Measurements from ENCODE around the gene ING4.
A peak's percentile ranks its signal among the peaks of the same experiment; 100 is the strongest.

The ING4 gene

GRCh38 chr12:6632026-6632983 is 30.6 kb downstream of the ING4 start:
- ChIA-PET POLR2A (interaction anchor here (1.0 to 2.0 kb wide), 5 partner anchors 8 to 235 kb away, joined by 3 to 5 read pairs (median 3); partner anchors contain the start of gene TPI1), CTCF (interaction anchor here (1.0 to 7.5 kb wide), 6 partner anchors 11 to 204 kb away, joined by 3 to 57 read pairs (median 8); partner anchors contain the start of gene ACRBP)
- no peak for TF ChIP-seq CTCF (IDR thresholded peaks at IDR 0.05; ENCODE audit: control extremely low read depth, extremely low read depth, low read depth, missing control alignments)
- DNase-seq (ENCODE audit: extremely low spot score): peak; percentile 71

DNA sequence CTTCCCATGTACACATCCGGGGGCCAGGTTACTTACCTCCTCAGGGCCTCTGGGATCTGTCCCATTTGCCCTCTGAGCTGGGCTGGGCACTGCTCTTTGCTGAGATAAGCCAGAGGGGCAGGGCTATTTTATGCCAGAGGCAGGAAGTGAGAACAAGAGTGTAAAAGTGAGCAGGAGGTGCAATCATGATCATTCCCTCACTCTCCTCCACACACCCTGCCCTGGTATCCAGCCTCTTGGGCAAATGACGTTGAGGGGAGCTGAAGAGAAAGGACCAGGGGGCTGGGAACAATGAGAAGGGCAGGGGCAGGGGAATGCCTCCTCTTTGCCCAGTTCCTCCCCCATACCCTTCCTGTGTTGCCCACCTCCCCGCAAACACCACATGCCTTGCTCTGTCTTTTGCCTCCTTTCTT is 31.4 kb downstream of the ING4 start:
- TF ChIP-seq CTCF (IDR thresholded peaks at IDR 0.05; ENCODE audit: control extremely low read depth, extremely low read depth, low read depth, missing control alignments): no peak
- ChIA-PET CTCF (interaction anchor here (1.7 to 7.5 kb wide), 4 partner anchors 11 to 17 kb away, joined by 7 to 57 read pairs (median 10); partner anchors contain the start of gene ACRBP), POLR2A (interaction anchor here (1.0 to 2.0 kb wide), 4 partner anchors 8 to 236 kb away, joined by 3 to 5 read pairs (median 3); partner anchors contain the start of gene TPI1)
- no peak for DNase-seq (ENCODE audit: extremely low spot score)

DNA sequence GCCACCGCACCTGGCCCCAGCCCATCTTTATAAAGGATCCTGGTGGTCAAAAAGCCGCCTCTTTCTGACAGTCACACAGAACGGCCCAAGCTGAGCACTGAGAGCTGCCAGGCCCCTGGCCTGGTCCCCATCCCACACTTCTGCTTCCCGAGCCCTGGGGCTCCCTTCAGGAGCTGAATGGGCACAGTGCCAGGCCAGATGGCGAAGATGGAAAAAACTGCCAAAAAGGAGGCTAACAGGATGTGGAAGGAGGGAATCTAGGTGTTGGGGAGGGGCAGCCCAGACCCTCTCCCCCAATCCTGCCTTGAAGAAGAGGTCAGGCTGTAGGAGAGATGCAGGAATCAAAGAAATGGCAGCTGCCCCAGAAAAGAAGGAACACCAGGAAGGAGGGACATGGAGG is 32.2 kb downstream of the ING4 start:
- DNase-seq (ENCODE audit: extremely low spot score): no peak
- no peak for TF ChIP-seq CTCF (IDR thresholded peaks at IDR 0.05; ENCODE audit: control extremely low read depth, extremely low read depth, low read depth, missing control alignments)
- POLR2A ChIA-PET: no interaction called here
- CTCF ChIA-PET: interaction anchor here (1.3 to 7.5 kb wide), 4 partner anchors 10 to 33 kb away, joined by 3 to 57 read pairs (median 6); no protein-coding TSS in a partner anchor

DNA sequence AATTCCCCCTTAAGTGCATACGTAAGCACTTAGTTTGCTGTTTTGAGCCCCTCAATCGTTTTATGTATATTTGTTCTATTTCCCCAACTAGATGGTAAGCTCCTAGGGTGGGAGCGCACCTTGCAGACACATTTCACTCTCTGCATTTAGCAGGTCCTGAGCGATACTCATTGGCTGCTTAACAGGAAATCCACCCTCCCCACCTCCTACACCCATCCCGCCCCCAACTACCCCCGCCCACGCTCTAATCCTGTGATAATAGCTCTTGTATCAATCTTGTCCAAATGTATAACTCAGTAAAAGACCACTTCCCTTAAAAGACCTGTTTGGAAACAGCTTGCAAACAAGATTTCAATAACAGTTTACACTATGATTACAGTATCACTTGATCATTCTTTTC is 35.3 kb downstream of the ING4 start:
- no peak for TF ChIP-seq CTCF (IDR thresholded peaks at IDR 0.05; ENCODE audit: control extremely low read depth, extremely low read depth, low read depth, missing control alignments)
- POLR2A ChIA-PET: interaction anchor here (0.6 to 0.9 kb wide), 3 partner anchors 8 to 120 kb away, joined by 3 to 4 read pairs (median 3); partner anchors contain the start of gene LPAR5
- CTCF ChIA-PET: interaction anchor here (0.8 to 1.3 kb wide), 4 partner anchors 8 to 245 kb away, joined by 3 to 7 read pairs (median 3); partner anchors contain the start of gene SPSB2
- no peak for DNase-seq (ENCODE audit: extremely low spot score)

GRCh38 chr12:6626654-6627283 is 36.1 kb downstream of the ING4 start:
- TF ChIP-seq CTCF (IDR thresholded peaks at IDR 0.05; ENCODE audit: control extremely low read depth, extremely low read depth, low read depth, missing control alignments): no peak
- POLR2A ChIA-PET: interaction anchor here (0.9 kb wide), 1 partner anchor 9 kb away, joined by 3 read pairs; the partner anchor contains the start of gene LPAR5
- CTCF ChIA-PET: interaction anchor here (1.0 to 1.8 kb wide), 3 partner anchors 9 to 246 kb away, joined by 3 to 5 read pairs (median 3); partner anchors contain the start of genes LPAR5, MLF2 and SPSB2
- DNase-seq (ENCODE audit: extremely low spot score): peak; percentile 62

GRCh38 chr12:6620885-6621274 is 42.0 kb downstream of the ING4 start:
- no peak for TF ChIP-seq CTCF (IDR thresholded peaks at IDR 0.05; ENCODE audit: control extremely low read depth, extremely low read depth, low read depth, missing control alignments)
- DNase-seq (ENCODE audit: extremely low spot score): no peak
- POLR2A ChIA-PET: interaction anchor here (0.8 kb wide), 1 partner anchor 247 kb away, joined by 3 read pairs; the partner anchor contains the start of gene TPI1
- CTCF ChIA-PET: interaction anchor here (0.8 to 6.9 kb wide), 11 partner anchors 8 to 231 kb away, joined by 3 to 57 read pairs (median 3); partner anchors contain the start of genes LPAR5 and USP5

All from GM10248 (cell line).